HL-60 (cell line): Measurements from ENCODE around the gene SCN4A.

Experiments
- CTCF ChIP-seq: IDR thresholded peaks from one replicate; pipeline ENCODE4 v1.5.1; 2011; ENCODE audit warnings: low read length, control low read depth, inconsistent platforms; ENCODE audit not compliant: insufficient read depth
- GABPA ChIP-seq: IDR thresholded peaks from 2 replicates; pipeline ENCODE4 v1.6.1; 2012; ENCODE audit warnings: low read depth
- POLR2AphosphoS5 ChIP-seq: IDR thresholded peaks from 2 replicates; pipeline ENCODE4 v1.6.1; 2012; ENCODE audit warnings: low read depth
- SPI1 ChIP-seq: IDR thresholded peaks from 2 replicates; pipeline ENCODE4 v1.6.1; 2012; ENCODE audit warnings: low read depth, mild to moderate bottlenecking, borderline replicate concordance

GRCh38 chr17:63949576-63950250 is 23.0 kb downstream of the SCN4A start:
- TF ChIP-seq CTCF (no peak), GABPA (no peak), SPI1 (no peak), POLR2AphosphoS5 (no peak)
